ENCODE results near the gene CMKLR1. TPM values are rescaled to one million over a fixed set of nuclear protein-coding genes. Genes with fewer than 3 reads are reported as not detected.

The CMKLR1 gene
- total RNA-seq, 1 experiment from 2014 or later, result 0.15 TPM

- TF ChIP-seq SP1 (IDR thresholded peaks at IDR 0.05; ENCODE audit: low read depth) (no peak), CEBPB (IDR thresholded peaks at IDR 0.05; ENCODE audit: low read depth) (no peak), POLR2AphosphoS5 (IDR thresholded peaks at IDR 0.05; ENCODE audit: low read depth, low read length) (no peak), EZH2 (IDR thresholded peaks at IDR 0.05) (no peak), EGR1 (IDR thresholded peaks at IDR 0.05; ENCODE audit: low read depth) (no peak), ATF3 (IDR thresholded peaks at IDR 0.05) (no peak)
- ATAC-seq (no peak), DNase-seq (ENCODE audit: low read depth, low spot score) (no peak)
- Histone ChIP-seq H3K36me3 (ENCODE audit: control insufficient read depth in 1 of 2, insufficient read depth in 2 of 2, low read length in 2 of 2) (no peaks in the 10 kb centered on the region), H3K4me2 (ENCODE audit: low read length) (no peak overlapping the region), H3K9me3 (ENCODE audit: control insufficient read depth in 1 of 2, insufficient read depth in 1 of 2, low read depth in 1 of 2, low read length in 2 of 2) (no peaks in the 10 kb centered on the region; a peak in 1 of 4 replicates), H3K27me3 (ENCODE audit: insufficient read depth, low read length) (peaks cover 56% of the 10 kb centered on the region), H3K9me2 (ENCODE audit: insufficient read depth) (no peaks in the 10 kb centered on the region), H4K20me1 (ENCODE audit: insufficient read depth) (no peaks in the 10 kb centered on the region), H3K9ac (ENCODE audit: low read length) (no peak overlapping the region), H3K79me2 (ENCODE audit: insufficient read depth, low read length) (no peaks in the 10 kb centered on the region), H2AFZ (ENCODE audit: low read depth, low read length, poor library complexity, severe bottlenecking) (no peak overlapping the region), H3K4me1 (ENCODE audit: control insufficient read depth in 1 of 2, insufficient read depth in 2 of 2, low read length in 2 of 2) (no peaks in the 10 kb centered on the region), H3K4me3 (replicated peaks in 1 of 2; ENCODE audit: low read depth in 1 of 2, low read length in 2 of 2) (no peak overlapping the region), H3K27ac (ENCODE audit: low read depth, low read length) (no peak overlapping the region)
- BruUV-seq (replicated peaks), result no TSS peak
- ChIA-PET POLR2A (no interaction called here), CTCF (no interaction called here), RAD21 (ENCODE audit: low non-redundant PET in 1 of 2, low total read pairs in 2 of 2, uncharacterized antibody in 2 of 2, unreplicated experiment in 2 of 2) (no interaction called here)
- intact Hi-C loops (cut with micrococcal nuclease), result no loop called here
These were observed 25.8 kb upstream of the CMKLR1 start for GRCh38 chr12:108364879-108365278.

DNA sequence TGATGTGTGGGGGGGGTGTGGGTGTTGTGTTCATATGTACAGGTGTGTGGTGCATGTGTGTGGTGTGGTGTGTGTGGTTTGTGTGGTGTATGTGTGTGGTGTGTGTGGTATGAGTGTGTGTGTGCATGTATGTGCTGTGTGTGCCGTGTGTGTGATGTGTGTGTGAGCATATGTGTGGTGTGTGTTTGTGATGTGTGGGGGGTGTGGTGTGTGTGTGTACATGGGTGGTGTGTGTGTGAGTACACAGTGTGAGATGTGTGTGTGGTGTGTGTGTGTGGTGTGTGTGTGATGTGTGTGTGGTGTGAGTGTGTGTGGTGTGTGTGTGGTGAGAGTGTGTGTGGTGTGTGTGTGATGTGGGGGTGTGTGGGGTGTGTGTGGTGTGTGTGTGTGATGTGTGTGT is 24.5 kb upstream of the CMKLR1 start:
- no peak overlapping the region for H3K4me2 ChIP-seq (ENCODE audit: low read length)
- H3K9me3 ChIP-seq (ENCODE audit: control insufficient read depth in 1 of 2, insufficient read depth in 1 of 2, low read depth in 1 of 2, low read length in 2 of 2), result no peaks in the 10 kb centered on the region; a peak in 1 of 4 replicates
- H3K9me2 ChIP-seq (ENCODE audit: insufficient read depth), result no peaks in the 10 kb centered on the region
- no peak overlapping the region for H2AFZ ChIP-seq (ENCODE audit: low read depth, low read length, poor library complexity, severe bottlenecking)
- H3K79me2 ChIP-seq (ENCODE audit: insufficient read depth, low read length), result no peaks in the 10 kb centered on the region
- no peak overlapping the region for H3K4me3 ChIP-seq (replicated peaks in 1 of 2; ENCODE audit: low read depth in 1 of 2, low read length in 2 of 2)
- no peaks in the 10 kb centered on the region for H3K4me1 ChIP-seq (ENCODE audit: control insufficient read depth in 1 of 2, insufficient read depth in 2 of 2, low read length in 2 of 2)
- ChIA-PET CTCF (no interaction called here), RAD21 (ENCODE audit: low non-redundant PET in 1 of 2, low total read pairs in 2 of 2, uncharacterized antibody in 2 of 2, unreplicated experiment in 2 of 2) (no interaction called here), POLR2A (no interaction called here)
- H3K9ac ChIP-seq (ENCODE audit: low read length), result no peak overlapping the region
- H3K36me3 ChIP-seq (ENCODE audit: control insufficient read depth in 1 of 2, insufficient read depth in 2 of 2, low read length in 2 of 2), result no peaks in the 10 kb centered on the region
- DNase-seq (ENCODE audit: low read depth, low spot score), result no peak
- TF ChIP-seq ZFX (IDR thresholded peaks at IDR 0.05) (no peak), CEBPB (IDR thresholded peaks at IDR 0.05; ENCODE audit: low read depth) (no peak), ZNF274 (IDR thresholded peaks at IDR 0.05; ENCODE audit: low read depth, low read length) (no peak), SIN3A (IDR thresholded peaks at IDR 0.05; ENCODE audit: low read depth) (no peak), SRF (IDR thresholded peaks at IDR 0.05; ENCODE audit: low read depth) (no peak), SP1 (IDR thresholded peaks at IDR 0.05; ENCODE audit: low read depth) (no peak)
- no peaks in the 10 kb centered on the region for H4K20me1 ChIP-seq (ENCODE audit: insufficient read depth)
- peaks cover 47% of the 10 kb centered on the region for H3K27me3 ChIP-seq (ENCODE audit: insufficient read depth, low read length)
- intact Hi-C loops (cut with micrococcal nuclease), result no loop called here
- no TSS peak for BruUV-seq (replicated peaks)
- no peak for ATAC-seq
- H3K27ac ChIP-seq (ENCODE audit: low read depth, low read length), result no peak overlapping the region; the same call in 1 of the 2 replicates
